HepG2 (cell line): ENCODE data around the gene TAPBP. TPM values are rescaled to one million over a fixed set of nuclear protein-coding genes. Genes with fewer than 3 reads are reported as not detected.

Experiments used
- ATAC-seq: fragments of 200-7000 bp; cut with Tn5 transposase; 3 replicates; pipeline ENCODE4 v1.9.1; 2020; ENCODE audit warnings: mild to moderate bottlenecking, moderate library complexity
- BruUV-seq: library from RNA; stranded (reverse); fragments of 400-500 nt; replicated peaks from 2 replicates; lab custom pipeline; 2021; lab: Mats Ljungman, UMichigan
- CTCF ChIA-PET: fragments of 300-600 bp; formaldehyde crosslinking; extraction: SDS; loops from one replicate; lab custom pipeline; 2021; ENCODE audit warnings: low total read pairs, inconsistent platforms, low intra/inter-chr PET ratio; lab: Yijun Ruan, JAX
- POLR2A ChIA-PET: fragments of 350-600 bp; sonication (Branson Sonifier 250); formaldehyde crosslinking; loops from one replicate; lab custom pipeline; 2020; ENCODE audit warnings: antibody characterized with exemption, inconsistent platforms; lab: Yijun Ruan, JAX
- DNase-seq: peaks from one replicate; pipeline ENCODE4 v3.0.0-alpha.2; 2015; ENCODE audit warnings: low spot score
- FAIRE-seq: peaks from 3 replicates; lab custom pipeline; 2011; peaks lifted over from hg19 to GRCh38; lab: Jason Lieb, UNC
- H2AFZ ChIP-seq: one replicate; pipeline ENCODE4 v1.6.1; 2011; ENCODE audit warnings: low read length, inconsistent platforms
- H3K27ac ChIP-seq: fragments of 300-600 bp; 3 replicates; pipeline ENCODE4 v1.8.0; 2011; ENCODE audit warnings: mixed run types, mild to moderate bottlenecking, mixed read lengths, low read length, inconsistent platforms; ENCODE audit not compliant: insufficient read depth; ENCODE audit errors: extremely low read length
- H3K27me3 ChIP-seq, 2 experiments: fragments of 200-600 bp in 1 of 2; 2 replicates in 1 of 2; 3 replicates in 1 of 2; pipeline versions ENCODE4 v1.6.0 to v1.8.0; 2011; ENCODE audit warnings: low read length in 2 of 2, mild to moderate bottlenecking in 2 of 2, moderate library complexity in 2 of 2, inconsistent platforms in 1 of 2; ENCODE audit not compliant: insufficient read depth in 2 of 2, control insufficient read depth in 1 of 2
- H3K36me3 ChIP-seq, 2 experiments: fragments of 200-600 bp in 1 of 2; replicated peaks in 1 of 2; 2 replicates in 1 of 2; 3 replicates in 1 of 2; pipeline versions ENCODE4 v1.5.1 to v1.8.0; 2011; ENCODE audit warnings: low read length in 2 of 2, inconsistent platforms in 1 of 2; ENCODE audit not compliant: insufficient read depth in 2 of 2, control insufficient read depth in 1 of 2
- H3K4me1 ChIP-seq: 2 replicates; pipeline ENCODE4 v1.5.1; 2012; ENCODE audit warnings: low read length, inconsistent platforms; ENCODE audit not compliant: insufficient read depth
- H3K4me2 ChIP-seq: 2 replicates; pipeline ENCODE4 v1.6.0; 2011; ENCODE audit warnings: low read depth, low read length, inconsistent platforms
- H3K4me3 ChIP-seq, 3 experiments: fragments of 200-600 bp in 1 of 3; sonication (generic), shearing (Covaris generic) in 1 of 3; replicated peaks in 1 of 3; 2 replicates each; pipeline ENCODE4 v1.5.1; 2011 to 2016; ENCODE audit warnings: low read length in 3 of 3, inconsistent platforms in 2 of 3, low read depth in 2 of 3, mild to moderate bottlenecking in 2 of 3, control low read depth in 1 of 3, mixed read lengths in 1 of 3; ENCODE audit not compliant: insufficient read depth in 1 of 3
- H3K79me2 ChIP-seq: one replicate; pipeline ENCODE4 v1.6.1; 2011; ENCODE audit warnings: low read length, inconsistent platforms; ENCODE audit not compliant: insufficient read depth
- H3K9ac ChIP-seq: 2 replicates; pipeline ENCODE4 v1.6.0; 2011; ENCODE audit warnings: mild to moderate bottlenecking, low read depth, low read length, inconsistent platforms; ENCODE audit not compliant: insufficient read depth
- H3K9me3 ChIP-seq: 2 replicates; pipeline ENCODE4 v1.5.1; 2012; ENCODE audit warnings: mild to moderate bottlenecking, low read length
- H4K20me1 ChIP-seq: 2 replicates; pipeline ENCODE4 v1.6.0; 2011; ENCODE audit warnings: inconsistent platforms, mild to moderate bottlenecking, low read length, moderate library complexity; ENCODE audit not compliant: insufficient read depth
- ATF2 ChIP-seq: sonication (generic); formaldehyde crosslinking; IDR thresholded peaks from 2 replicates; pipeline ENCODE4 v1.4.0; 2020; ENCODE audit warnings: missing genetic modification reagents
- HIC2 ChIP-seq: sonication (generic); formaldehyde crosslinking; IDR thresholded peaks from 2 replicates; pipeline ENCODE4 v1.9.0; 2022; ENCODE audit warnings: low read depth, missing genetic modification reagents
- MATR3 ChIP-seq: sonication (generic); formaldehyde crosslinking; IDR thresholded peaks from 2 replicates; pipeline ENCODE4 v1.4.0; 2020; ENCODE audit warnings: missing genetic modification reagents
- MED1 ChIP-seq: sonication (generic); formaldehyde crosslinking; IDR thresholded peaks from 2 replicates; pipeline ENCODE4 v1.4.0; 2020; ENCODE audit warnings: missing genetic modification reagents
- U2AF2 ChIP-seq: fragments of 200-400 bp; formaldehyde crosslinking; IDR thresholded peaks from 2 replicates; pipeline ENCODE4 v1.6.1; 2017; ENCODE audit warnings: low read depth, mild to moderate bottlenecking, low read length
- ZBTB40 ChIP-seq, 2 experiments: fragments of 450-650 bp in 1 of 2; sonication (generic) in 1 of 2; formaldehyde crosslinking in 1 of 2; IDR thresholded peaks; 2 replicates each; pipeline versions ENCODE4 v1.6.1 to v1.8.0; 2016 to 2022; ENCODE audit warnings: antibody characterized with exemption in 1 of 2, mild to moderate bottlenecking in 1 of 2, missing genetic modification reagents in 1 of 2
- ZKSCAN8 ChIP-seq: IDR thresholded peaks from 2 replicates; pipeline ENCODE4 v1.6.1; 2016; ENCODE audit warnings: borderline replicate concordance, missing genetic modification reagents, missing compliant biosample characterization
- ZNF256 ChIP-seq: sonication (generic); formaldehyde crosslinking; conservative IDR thresholded peaks from 2 replicates; pipeline ENCODE4 v1.4.0; 2020; ENCODE audit warnings: missing genetic modification reagents
- ZNF329 ChIP-seq: sonication (generic); formaldehyde crosslinking; IDR thresholded peaks from 2 replicates; pipeline ENCODE4 v1.9.0; 2021; ENCODE audit warnings: low read depth, mild to moderate bottlenecking, missing genetic modification reagents
- ZNF543 ChIP-seq: sonication (generic); formaldehyde crosslinking; IDR thresholded peaks from 2 replicates; pipeline ENCODE4 v1.4.0; 2020; ENCODE audit warnings: mild to moderate bottlenecking, missing genetic modification reagents
- ZNF709 ChIP-seq: sonication (generic); formaldehyde crosslinking; IDR thresholded peaks from 2 replicates; pipeline ENCODE4 v1.5.0; 2020; ENCODE audit warnings: mild to moderate bottlenecking, missing genetic modification reagents
- ZNF777 ChIP-seq: sonication (generic); formaldehyde crosslinking; IDR thresholded peaks from 2 replicates; pipeline ENCODE4 v1.4.0; 2020; ENCODE audit warnings: missing genetic modification reagents
- ZSCAN31 ChIP-seq: sonication (generic); formaldehyde crosslinking; IDR thresholded peaks from 2 replicates; pipeline ENCODE4 v1.5.0; 2020; ENCODE audit warnings: low read depth, mild to moderate bottlenecking, missing genetic modification reagents
- WGBS: methylation state at CpG from one replicate; pipeline ENCODE4 v1.1.6; 2017; ENCODE audit warnings: low lambda C conversion rate; 5-methylcytosine and 5-hydroxymethylcytosine counted together
- in situ Hi-C: cut with HindIII; loops from 2 replicates; pipeline ENCODE4 v1.10.0; 2017; ENCODE audit warnings: low pct_unique_long_range_greater_than_20kb; ENCODE audit not compliant: extremely low pct_ligation_motif_present
- intact Hi-C: fragments of 100-400 bp; cut with micrococcal nuclease; formaldehyde crosslinking; loops from one replicate; pipeline ENCODE4 v1.10.0; 2022; ENCODE audit not compliant: unreplicated experiment
- polyA plus RNA-seq, 8 experiments: library from polyadenylated mRNA; depleted of rRNA in 3 of 8; stranded (reverse) in 7 of 8; unstranded in 1 of 8; fragments of >200 nt; fragmentation: Illumina TruSeq in 4 of 8; extraction: Trizol in 4 of 8; gene quantifications; 2 replicates each; pipeline versions ENCODE4 v1.2.1 to v1.2.3, GENCODE V29; 2011 to 2016; ENCODE audit warnings: low read depth in 4 of 8, missing spikeins in 1 of 8, mixed read lengths in 1 of 8; ENCODE audit not compliant: insufficient read depth in 1 of 8
- total RNA-seq, 5 experiments: library from RNA; depleted of rRNA; stranded (reverse); fragments of >200 nt; fragmentation: Illumina TruSeq; extraction: Trizol; gene quantifications; 2 replicates each; pipeline ENCODE4 v1.2.3, GENCODE V29; 2016; ENCODE audit warnings: low read depth in 1 of 5

The TAPBP gene
- total and polyA plus RNA-seq, 2 of the 13 experiments (the other 11 are each of a cell fraction or from before 2014, with no cell fraction given) = 27.4 to 32.3 TPM

GRCh38 chr6:33323623-33323948 is 9.7 kb upstream of the TAPBP start:
- Histone ChIP-seq H3K9me3 (no peaks in the 10 kb centered on the region), H3K4me2 (peak overlapping the region; percentile 90), H3K36me3 (peaks cover 5 to 29% of the 10 kb centered on the region in 2 experiments), H2AFZ (peak overlapping the region; percentile 85), H3K27ac (peak overlapping the region; percentile 54), H3K79me2 (peaks cover 22% of the 10 kb centered on the region), H3K4me3 (peak overlapping the region; percentile 53 to 88 (median 76)), H3K4me1 (peaks cover 46% of the 10 kb centered on the region), H3K9ac (peak overlapping the region; percentile 43), H3K27me3 (no peaks in the 10 kb centered on the region; a peak in 2 of 5 replicates), H4K20me1 (no peaks in the 10 kb centered on the region)
- FAIRE-seq (no peak), DNase-seq (no peak), ATAC-seq (peak; percentile 25)
- ChIA-PET CTCF (no interaction called here), POLR2A (interaction anchor here (0.8 kb wide), 1 partner anchor 354 kb away, joined by 3 read pairs; the partner anchor contains the start of gene BRD2)
- no TSS peak for BruUV-seq
- under 1% methylated on average over 12 of the region's 12 CpGs for whole genome bisulfite sequencing
- in situ Hi-C loops (no loop called here), intact Hi-C loops (loop anchor here (1.0 kb wide), 1 partner anchor 68 kb away; the partner anchor contains the start of gene KIFC1)
- TF ChIP-seq ZNF256 = no peak
- no peak; the same call in 1 of the 2 replicates for TF ChIP-seq MED1 (CRISPR knock-in tag)
- TF ChIP-seq ZNF777 = peak; percentile 22
- no peak for TF ChIP-seq HIC2
- no peak for TF ChIP-seq U2AF2
- 0 out of 2 replicates have a peak, but pooled peaks have one; percentile 12 for TF ChIP-seq ZNF329 (CRISPR knock-in tag)
- TF ChIP-seq ZKSCAN8 (CRISPR knock-in tag) = peak; percentile 6; the same call in 1 of the 2 replicates
- no peak for TF ChIP-seq MATR3 (CRISPR knock-in tag)
- TF ChIP-seq ZNF709 (CRISPR knock-in tag) = no peak
- TF ChIP-seq ATF2 (CRISPR knock-in tag) = no peak
- no peak for TF ChIP-seq ZSCAN31 (CRISPR knock-in tag)
- TF ChIP-seq ZBTB40 (IDR thresholded peaks at IDR 0.05) = no peak
- TF ChIP-seq ZBTB40 (CRISPR knock-in tag; IDR thresholded peaks at IDR 0.05) = 0 out of 2 replicates have a peak, but pooled peaks have one; percentile 39
- no peak for TF ChIP-seq ZNF543
